Measurements from ENCODE around the gene MEIKIN. TPM values are rescaled to one million over a fixed set of nuclear protein-coding genes. Genes with fewer than 3 reads are reported as not detected.

The MEIKIN gene
- total and polyA plus RNA-seq, 2 of the 8 experiments (the other 6 are each of a cell fraction or from before 2014, with no cell fraction given): not detected

- H3K36me3 ChIP-seq (ENCODE audit: control insufficient read depth in 2 of 4, insufficient read depth in 4 of 4, low read length in 3 of 4): no peaks in the 10 kb centered on the region; a peak in 1 of 8 replicates
- H3K9me3 ChIP-seq (ENCODE audit: insufficient read depth in 2 of 2, low read depth in 1 of 2, low read length in 1 of 2): 0 out of 4 replicates have a peak, but pooled peaks cover 0 to 2% of the 10 kb centered on the region in 2 experiments
- H3K79me2 ChIP-seq (ENCODE audit: control insufficient read depth in 1 of 2, insufficient read depth in 2 of 2, low read length in 2 of 2): peaks cover 0 to 87% of the 10 kb centered on the region in 2 experiments; a peak in 3 of 4 replicates
- 87% methylated on average over 1 of the region's 1 CpG; no CpG with 5 or more reads in 1 of the 2 experiments for WGBS, 2 experiments (ENCODE audit: extremely low coverage in 1 of 2, insufficient coverage in 1 of 2, insufficient read length in 1 of 2, insufficient replicate concordance in 2 of 2, low coverage in 1 of 2, low lambda C conversion rate in 2 of 2, missing lambda C conversion rate in 1 of 2)
- peaks cover 2 to 4% of the 10 kb centered on the region in 2 experiments for H4K20me1 ChIP-seq (replicated peaks in 1 of 2; ENCODE audit: control insufficient read depth in 1 of 2, insufficient read depth in 2 of 2, low read length in 2 of 2)
- no peak overlapping the region for H2BK15ac ChIP-seq (ENCODE audit: low read length)
- no peak for FAIRE-seq
- H4K91ac ChIP-seq (replicated peaks; ENCODE audit: insufficient read length, low read length): no peak overlapping the region
- no peak overlapping the region for H2AFZ ChIP-seq (ENCODE audit: low read length)
- no peak for DNase-seq (ENCODE audit: low read depth in 1 of 2, low spot score in 2 of 2)
- H3K4ac ChIP-seq (replicated peaks; ENCODE audit: insufficient read length, low read depth, low read length): no peak overlapping the region
- no peak overlapping the region for H3K27ac ChIP-seq (ENCODE audit: low read depth, low read length)
- H2BK120ac ChIP-seq (replicated peaks; ENCODE audit: low read depth, low read length): no peak overlapping the region
- H3K79me1 ChIP-seq (ENCODE audit: low read depth, low read length): peaks cover 5% of the 10 kb centered on the region; the same call in 1 of the 2 replicates
- no peak overlapping the region for H2BK12ac ChIP-seq (ENCODE audit: low read depth, low read length)
- H3K56ac ChIP-seq (replicated peaks; ENCODE audit: insufficient read length, low read depth, low read length): no peak overlapping the region
- H2BK5ac ChIP-seq (ENCODE audit: low read depth, low read length): no peak overlapping the region
- TF ChIP-seq TEAD4 (IDR thresholded peaks at IDR 0.05; ENCODE audit: low read depth, low read length) (no peak), ATF2 (IDR thresholded peaks at IDR 0.05; ENCODE audit: low read length) (no peak), SIN3A (conservative IDR thresholded peaks at IDR 0.05 in 1 of 2, IDR thresholded peaks at IDR 0.05 in 1 of 2; ENCODE audit: low read depth in 1 of 2, low read length in 2 of 2) (no peak), TAF7 (optimal IDR thresholded peaks at IDR 0.05; ENCODE audit: borderline replicate concordance, low read depth, low read length) (no peak), ZNF274 (IDR thresholded peaks at IDR 0.05; ENCODE audit: borderline replicate concordance, extremely low read depth, low read length) (no peak)
- H3K9ac ChIP-seq (replicated peaks in 1 of 4; ENCODE audit: extremely low read depth in 1 of 4, low read depth in 3 of 4, low read length in 3 of 4): no peak overlapping the region
- POLR2A ChIA-PET (ENCODE audit: partially characterized antibody): no interaction called here
- H3K23ac ChIP-seq (ENCODE audit: insufficient read length): no peak overlapping the region
- no peaks in the 10 kb centered on the region for H3K4me1 ChIP-seq (replicated peaks in 1 of 4; ENCODE audit: control insufficient read depth in 3 of 4, insufficient read depth in 4 of 4, low read length in 3 of 4)
- no peak overlapping the region for H3K18ac ChIP-seq (ENCODE audit: extremely low read depth, low read length)
- H3K27me3 ChIP-seq (replicated peaks in 1 of 4; ENCODE audit: control insufficient read depth in 3 of 4, extremely low read depth in 1 of 4, insufficient read depth in 3 of 4, low read length in 3 of 4): no peaks in the 10 kb centered on the region
- no peak overlapping the region for H3K14ac ChIP-seq (ENCODE audit: insufficient read length)
- H2BK20ac ChIP-seq (ENCODE audit: low read length): no peak overlapping the region
- no peak overlapping the region for H4K8ac ChIP-seq (ENCODE audit: extremely low read depth, insufficient read depth, low read length)
- no peak overlapping the region for H3K4me3 ChIP-seq (ENCODE audit: extremely low read depth in 1 of 4, insufficient read depth in 2 of 4, low read depth in 3 of 4, low read length in 4 of 4)
- CTCF ChIA-PET (ENCODE audit: partially characterized antibody): interaction anchor here (0.6 kb wide), 1 partner anchor 18 kb away, joined by 3 read pairs; no protein-coding TSS in a partner anchor
- H2AK5ac ChIP-seq (ENCODE audit: low read depth, low read length): no peak overlapping the region
- no peaks in the 10 kb centered on the region for H3K23me2 ChIP-seq (ENCODE audit: low read depth, low read length)
- H4K5ac ChIP-seq (ENCODE audit: insufficient read length, low read depth, low read length): no peak overlapping the region
- H3K4me2 ChIP-seq (ENCODE audit: insufficient read depth in 1 of 2, low read depth in 2 of 2, low read length in 2 of 2): no peak overlapping the region
Observed at GRCh38 chr5:131765261-131765660, 180.2 kb downstream of the MEIKIN start.
